DND-41 (cell line): ENCODE results near the gene KRTAP16-1.

Source experiments
- ATAC-seq: fragments of 200-7000 bp; cut with Tn5 transposase; 3 replicates; pipeline ENCODE4 v1.9.1; 2021; ENCODE audit warnings: low read depth; ENCODE audit not compliant: insufficient read depth
- DNase-seq: peaks from one replicate; pipeline ENCODE4 v3.0.0-alpha.2; 2020
- H2AFZ ChIP-seq: 2 replicates; pipeline ENCODE4 v1.6.0; 2012; ENCODE audit warnings: low read depth, low read length
- H3K27ac ChIP-seq: 2 replicates; pipeline ENCODE4 v1.5.1; 2012; ENCODE audit warnings: low read length, inconsistent platforms
- H3K27me3 ChIP-seq: fragments of 200-600 bp; sonication (generic); 2 replicates; pipeline ENCODE4 v1.6.0; 2012; ENCODE audit warnings: low read length, mild to moderate bottlenecking, inconsistent platforms; ENCODE audit not compliant: insufficient read depth, poor library complexity
- H3K36me3 ChIP-seq: 2 replicates; pipeline ENCODE4 v1.5.1; 2012; ENCODE audit warnings: low read length, inconsistent platforms; ENCODE audit not compliant: insufficient read depth
- H3K4me1 ChIP-seq: 2 replicates; pipeline ENCODE4 v1.5.1; 2012; ENCODE audit warnings: mild to moderate bottlenecking, low read length; ENCODE audit not compliant: insufficient read depth
- H3K4me2 ChIP-seq: 2 replicates; pipeline ENCODE4 v1.6.0; 2012; ENCODE audit warnings: mild to moderate bottlenecking, moderate library complexity, low read length, inconsistent platforms; ENCODE audit not compliant: insufficient read depth
- H3K4me3 ChIP-seq, 2 experiments: fragments of 200-600 bp in 1 of 2; shearing (Covaris generic) in 1 of 2; 2 replicates each; pipeline ENCODE4 v1.5.1; 2012 to 2016; ENCODE audit warnings: inconsistent platforms in 2 of 2, low read length in 2 of 2, mild to moderate bottlenecking in 2 of 2, low read depth in 1 of 2, moderate library complexity in 1 of 2
- H3K79me2 ChIP-seq: 2 replicates; pipeline ENCODE4 v1.6.0; 2012; ENCODE audit warnings: low read length, inconsistent platforms; ENCODE audit not compliant: insufficient read depth
- H3K9ac ChIP-seq: 2 replicates; pipeline ENCODE4 v1.6.0; 2012; ENCODE audit warnings: low read depth, mild to moderate bottlenecking, inconsistent platforms, low read length, moderate library complexity
- H3K9me3 ChIP-seq: 2 replicates; pipeline ENCODE4 v1.5.1; 2012; ENCODE audit warnings: low read length, moderate library complexity, mild to moderate bottlenecking, inconsistent platforms; ENCODE audit not compliant: insufficient read depth, severe bottlenecking
- H4K20me1 ChIP-seq: 2 replicates; pipeline ENCODE4 v1.6.0; 2012; ENCODE audit warnings: low read length; ENCODE audit not compliant: insufficient read depth
- EZH2 ChIP-seq: IDR thresholded peaks from 3 replicates; pipeline ENCODE4 v1.6.1; 2012; ENCODE audit warnings: borderline replicate concordance, low read depth, mild to moderate bottlenecking, moderate library complexity, low read length, inconsistent platforms; ENCODE audit not compliant: severe bottlenecking
- TF ChIP-seq, protein P1 (sequence below): IDR thresholded peaks from 2 replicates; pipeline ENCODE4 v1.5.1; 2012; ENCODE audit warnings: borderline replicate concordance, low read length, moderate library complexity, mild to moderate bottlenecking; ENCODE audit not compliant: poor library complexity, severe bottlenecking; ENCODE audit errors: extremely low read depth

Gene KRTAP16-1

DNA sequence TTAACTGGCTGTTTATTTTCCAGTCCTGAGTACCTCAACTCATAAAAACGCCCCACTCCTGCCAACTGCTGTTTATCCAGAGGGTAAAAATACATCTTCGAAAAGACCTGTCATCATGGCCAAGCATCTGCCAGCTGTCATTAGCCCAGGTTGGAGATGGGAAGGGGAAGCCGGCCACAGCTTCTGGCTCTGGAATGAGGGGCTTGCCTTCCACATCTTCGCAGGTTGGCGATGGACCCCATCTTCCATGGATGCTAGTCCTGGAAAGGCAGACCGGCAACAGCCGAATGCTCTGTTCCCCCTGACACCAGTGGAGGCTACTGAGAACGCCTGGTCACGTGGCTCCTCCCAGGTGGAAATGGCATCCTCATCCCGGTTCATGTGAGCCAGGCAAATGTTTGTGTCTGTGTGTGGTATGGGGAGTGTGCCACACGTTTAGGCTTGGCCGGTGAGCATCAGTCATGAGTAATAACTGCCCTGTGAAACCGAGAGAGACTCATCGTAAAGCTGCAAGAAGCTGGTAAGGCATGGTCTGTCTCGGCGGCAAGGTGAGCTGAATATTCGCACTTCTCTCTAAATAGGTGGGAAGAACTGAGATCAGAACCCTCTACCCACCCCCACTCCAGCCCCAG is 6.8 kb upstream of the KRTAP16-1 start:
- no peak for TF ChIP-seq EZH2
- TF ChIP-seq, protein P1, sequence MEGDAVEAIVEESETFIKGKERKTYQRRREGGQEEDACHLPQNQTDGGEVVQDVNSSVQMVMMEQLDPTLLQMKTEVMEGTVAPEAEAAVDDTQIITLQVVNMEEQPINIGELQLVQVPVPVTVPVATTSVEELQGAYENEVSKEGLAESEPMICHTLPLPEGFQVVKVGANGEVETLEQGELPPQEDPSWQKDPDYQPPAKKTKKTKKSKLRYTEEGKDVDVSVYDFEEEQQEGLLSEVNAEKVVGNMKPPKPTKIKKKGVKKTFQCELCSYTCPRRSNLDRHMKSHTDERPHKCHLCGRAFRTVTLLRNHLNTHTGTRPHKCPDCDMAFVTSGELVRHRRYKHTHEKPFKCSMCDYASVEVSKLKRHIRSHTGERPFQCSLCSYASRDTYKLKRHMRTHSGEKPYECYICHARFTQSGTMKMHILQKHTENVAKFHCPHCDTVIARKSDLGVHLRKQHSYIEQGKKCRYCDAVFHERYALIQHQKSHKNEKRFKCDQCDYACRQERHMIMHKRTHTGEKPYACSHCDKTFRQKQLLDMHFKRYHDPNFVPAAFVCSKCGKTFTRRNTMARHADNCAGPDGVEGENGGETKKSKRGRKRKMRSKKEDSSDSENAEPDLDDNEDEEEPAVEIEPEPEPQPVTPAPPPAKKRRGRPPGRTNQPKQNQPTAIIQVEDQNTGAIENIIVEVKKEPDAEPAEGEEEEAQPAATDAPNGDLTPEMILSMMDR, result no peak
- Histone ChIP-seq H3K27me3 (peaks cover 3% of the 10 kb centered on the region), H2AFZ (no peak overlapping the region)

DNA sequence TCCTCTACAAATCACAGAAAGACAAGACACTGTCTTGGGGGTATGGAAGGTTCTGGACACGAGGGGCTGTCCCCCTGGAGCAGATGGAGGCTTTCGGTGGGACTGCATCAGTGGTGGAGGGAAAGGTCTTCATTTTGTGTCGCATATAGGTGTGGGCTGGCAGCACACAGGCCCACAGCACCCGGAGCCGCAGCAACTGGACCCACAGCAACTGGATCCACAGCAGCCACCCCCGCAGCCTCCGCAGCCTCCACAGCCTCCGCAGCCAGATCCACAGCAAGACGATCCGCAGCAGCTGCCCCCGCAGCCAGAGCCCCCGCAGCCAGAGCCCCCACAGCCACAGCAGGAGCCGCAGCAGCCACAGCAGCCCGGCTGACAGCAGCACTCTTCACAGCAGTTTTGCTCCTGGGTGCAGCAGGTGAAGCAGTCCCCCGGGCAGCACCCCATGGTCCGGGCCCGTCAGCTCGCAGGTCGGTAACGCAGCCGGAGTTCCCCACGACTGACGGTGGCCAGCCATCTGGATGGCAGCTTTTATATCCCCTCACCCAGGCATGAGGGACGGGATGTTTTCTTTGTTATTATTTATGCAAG is 6.2 kb upstream of the KRTAP16-1 start, which contains the start of gene KRTAP17-1:
Gene KRTAP17-1, minus strand, starts transcription at position 507 of the 591 bp plus-strand sequence. Its CDS starts 60 bp downstream, at position 447.
- Histone ChIP-seq H4K20me1 (no peaks in the 10 kb centered on the region), H3K4me2 (no peak within 1 kb of the TSS), H3K9ac (no peak within 1 kb of the TSS), H2AFZ (no peak within 1 kb of the TSS), H3K9me3 (no peaks in the 10 kb centered on the region), H3K4me1 (no peaks in the 10 kb centered on the region), H3K79me2 (no peaks in the 10 kb centered on the region), H3K4me3 (no peak within 1 kb of the TSS), H3K36me3 (no peaks in the 10 kb centered on the region), H3K27ac (no peak within 1 kb of the TSS), H3K27me3 (peaks cover 3% of the 10 kb centered on the region)
- DNase-seq (no peak), ATAC-seq (no peak)
- no peak for TF ChIP-seq EZH2
- TF ChIP-seq, protein P1, result no peak

More for the DNA sequence above, 6.8 kb upstream of the KRTAP16-1 start:
- Histone ChIP-seq H3K27ac (no peak overlapping the region), H4K20me1 (no peaks in the 10 kb centered on the region), H3K9me3 (no peaks in the 10 kb centered on the region), H3K4me3 (no peak overlapping the region), H3K36me3 (no peaks in the 10 kb centered on the region), H3K79me2 (no peaks in the 10 kb centered on the region), H3K4me2 (no peak overlapping the region), H3K9ac (no peak overlapping the region), H3K4me1 (no peaks in the 10 kb centered on the region)
- ATAC-seq (no peak), DNase-seq (no peak)

GRCh38 chr17:41311111-41311510 is 2.0 kb upstream of the KRTAP16-1 start:
- Histone ChIP-seq H3K36me3 (no peaks in the 10 kb centered on the region), H4K20me1 (no peaks in the 10 kb centered on the region), H3K79me2 (no peaks in the 10 kb centered on the region), H3K9ac (no peak overlapping the region), H3K27ac (no peak overlapping the region), H3K4me2 (no peak overlapping the region), H3K4me3 (no peak overlapping the region), H3K27me3 (peaks cover under 1% of the 10 kb centered on the region), H2AFZ (no peak overlapping the region), H3K9me3 (peaks cover 28% of the 10 kb centered on the region), H3K4me1 (peaks cover 20% of the 10 kb centered on the region)
- ATAC-seq (no peak), DNase-seq (no peak)
- TF ChIP-seq EZH2, result no peak
- TF ChIP-seq, protein P1, result no peak
